ENCODE data around the gene B3GAT3.
"Not testable (repeated sequence)": the region's sequence is repeated elsewhere in the genome, so short reads cannot be mapped to it uniquely, and the experiment has no call there.

B3GAT3 gene

DNA sequence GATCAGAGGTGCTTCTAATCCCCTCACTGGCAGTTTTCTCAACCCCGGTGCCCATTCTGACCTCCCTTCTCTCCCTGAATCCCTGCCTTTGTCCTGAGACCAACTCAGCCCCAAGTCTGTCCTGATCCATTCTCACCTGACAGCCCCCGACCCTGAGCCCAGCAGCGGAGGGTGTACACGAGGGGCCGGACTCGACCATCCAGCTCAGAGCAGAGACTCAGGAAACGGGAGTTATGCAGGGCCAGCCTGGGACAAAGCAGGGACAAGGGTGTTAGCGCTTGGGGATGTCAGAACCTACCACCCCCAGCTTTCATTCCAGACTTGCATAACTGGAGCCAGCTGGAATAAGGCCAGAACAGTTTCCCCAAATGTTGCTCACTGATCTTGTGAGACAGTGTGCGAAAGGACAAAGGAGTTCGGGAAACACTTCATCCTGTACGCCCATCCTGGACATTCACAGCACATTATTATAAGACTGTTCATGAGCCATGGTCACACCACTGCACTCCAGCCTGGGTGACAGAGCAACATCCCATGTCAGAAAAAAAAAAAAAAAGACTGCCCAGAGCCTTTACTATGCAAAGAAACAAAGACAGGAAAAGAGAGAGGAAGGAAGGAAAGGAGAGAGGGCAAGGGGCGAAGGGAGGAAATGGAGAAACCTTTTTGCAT lies 44.6 kb downstream of the B3GAT3 start:
- no peak for DNase-seq (ENCODE audit: low spot score)

DNA sequence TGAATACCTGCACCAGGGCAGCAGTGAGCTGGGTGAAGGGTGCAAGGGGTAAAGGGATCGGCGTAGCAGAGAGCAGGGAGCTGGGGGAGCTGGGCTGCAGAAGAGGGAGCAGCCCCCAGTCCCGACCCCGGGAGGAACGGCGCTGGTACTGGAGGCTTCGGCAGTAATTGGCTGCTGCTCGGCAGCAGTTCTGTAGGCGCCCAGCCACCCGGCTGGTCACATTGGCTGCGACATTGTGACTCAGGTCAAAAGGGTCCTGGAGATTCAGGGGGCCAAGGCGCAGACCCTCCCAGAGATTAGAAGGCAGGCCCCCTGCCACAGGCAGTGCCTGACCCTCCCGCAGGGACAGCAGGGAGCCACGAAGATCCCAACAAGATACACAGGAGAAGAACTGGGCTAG lies 45.9 kb downstream of the B3GAT3 start:
- no peak for DNase-seq (ENCODE audit: low spot score)

DNA sequence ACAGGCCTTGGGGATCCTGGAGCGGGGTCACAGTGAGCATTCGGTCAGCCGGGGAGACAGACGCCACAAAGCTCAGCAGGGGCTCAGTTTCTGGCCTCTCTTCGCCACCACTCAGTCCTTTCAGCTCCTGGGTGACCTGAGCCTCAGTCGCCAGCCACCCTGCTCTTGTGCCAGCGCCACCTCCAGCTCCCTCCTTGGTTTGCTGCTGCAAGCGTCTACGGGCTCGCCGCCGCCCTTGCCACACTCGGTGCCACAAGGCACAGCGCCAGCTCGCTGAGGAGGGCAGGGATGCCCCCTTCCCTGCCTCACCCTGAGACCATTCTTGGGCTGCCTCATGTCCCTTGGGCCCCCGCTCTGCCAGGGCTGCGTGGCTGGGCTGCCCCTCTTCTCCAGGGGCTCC lies 46.6 kb downstream of the B3GAT3 start:
- DNase-seq (ENCODE audit: low spot score), result no peak

DNA sequence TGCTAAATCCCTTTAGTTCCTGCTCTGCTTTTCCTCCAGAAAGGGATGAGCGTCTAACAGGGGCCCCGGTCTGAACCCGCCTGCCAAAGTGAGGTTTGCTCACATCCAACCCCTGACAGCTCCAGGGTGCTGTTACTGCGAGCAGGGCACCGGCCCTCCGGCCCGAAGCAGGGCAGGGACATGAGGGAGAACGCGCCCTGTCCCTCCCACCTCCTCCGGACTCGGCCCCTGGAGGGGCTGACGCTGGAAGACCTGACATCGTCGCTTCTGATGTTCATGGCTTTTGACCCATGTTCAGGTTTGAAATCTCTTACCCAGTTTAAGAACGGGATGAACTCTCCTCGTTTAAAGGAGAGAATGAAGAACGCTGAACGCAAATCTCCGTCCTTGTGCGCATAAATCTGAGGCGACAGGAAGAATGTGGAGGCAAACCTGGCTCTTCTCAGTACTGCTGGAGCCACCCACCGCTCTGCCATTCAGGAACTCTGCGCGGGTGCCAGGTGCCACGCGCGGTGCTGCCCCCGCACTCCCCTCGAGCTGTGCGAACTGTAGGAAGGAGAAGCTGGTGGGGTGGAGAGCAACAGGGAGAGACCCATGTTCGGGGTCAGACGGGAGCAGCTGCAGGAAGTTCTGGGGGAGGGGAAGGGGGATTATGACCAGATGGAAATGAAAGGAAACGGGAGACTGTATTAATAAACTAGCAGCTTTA lies 47.3 kb downstream of the B3GAT3 start:
- peak; percentile 41 for DNase-seq (ENCODE audit: low spot score)

DNA sequence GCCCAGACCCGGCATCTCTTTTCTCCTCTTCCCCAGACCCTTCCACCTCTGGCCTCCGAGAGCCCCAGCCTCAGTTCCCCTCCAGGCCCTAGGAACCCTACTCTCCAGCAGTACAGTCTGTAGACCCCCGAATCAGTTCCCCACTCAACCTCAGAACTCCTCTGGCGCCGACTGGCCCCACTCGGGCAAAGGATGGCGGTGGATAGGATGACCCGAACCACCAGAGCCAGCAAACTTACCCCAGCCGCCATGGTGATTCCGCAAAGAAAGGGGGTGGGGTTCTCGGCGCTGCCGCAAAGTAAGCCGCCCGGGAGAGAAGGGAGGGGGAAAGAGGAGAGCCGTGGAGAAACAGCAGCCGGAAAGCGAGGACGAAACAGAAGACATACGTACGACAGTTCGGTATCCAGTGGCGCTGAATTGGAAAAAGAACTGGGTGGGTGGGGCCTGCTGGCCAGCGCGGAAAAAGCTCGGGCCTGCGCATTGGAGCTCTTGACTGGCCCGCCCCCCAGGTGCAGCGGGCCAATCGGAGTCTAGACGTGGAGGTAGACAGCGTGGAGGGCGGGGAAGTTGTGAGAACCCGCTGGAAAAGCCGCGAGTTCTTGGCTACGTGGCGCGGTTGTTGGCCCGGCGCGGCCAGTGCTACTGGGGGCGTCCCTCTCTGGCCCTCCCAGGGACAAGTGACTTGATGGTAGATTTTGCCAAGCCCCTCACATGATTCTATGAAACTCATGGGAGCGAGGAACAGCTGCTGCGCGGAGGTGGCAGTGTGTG lies 48.0 kb downstream of the B3GAT3 start, which contains the start of gene EEF1G:
TSS of gene EEF1G (minus strand) at position 300 of the 771 bp plus-strand sequence. CDS start at position 251, 49 bp downstream.
- peak; percentile 100 for DNase-seq (ENCODE audit: low spot score)

DNA sequence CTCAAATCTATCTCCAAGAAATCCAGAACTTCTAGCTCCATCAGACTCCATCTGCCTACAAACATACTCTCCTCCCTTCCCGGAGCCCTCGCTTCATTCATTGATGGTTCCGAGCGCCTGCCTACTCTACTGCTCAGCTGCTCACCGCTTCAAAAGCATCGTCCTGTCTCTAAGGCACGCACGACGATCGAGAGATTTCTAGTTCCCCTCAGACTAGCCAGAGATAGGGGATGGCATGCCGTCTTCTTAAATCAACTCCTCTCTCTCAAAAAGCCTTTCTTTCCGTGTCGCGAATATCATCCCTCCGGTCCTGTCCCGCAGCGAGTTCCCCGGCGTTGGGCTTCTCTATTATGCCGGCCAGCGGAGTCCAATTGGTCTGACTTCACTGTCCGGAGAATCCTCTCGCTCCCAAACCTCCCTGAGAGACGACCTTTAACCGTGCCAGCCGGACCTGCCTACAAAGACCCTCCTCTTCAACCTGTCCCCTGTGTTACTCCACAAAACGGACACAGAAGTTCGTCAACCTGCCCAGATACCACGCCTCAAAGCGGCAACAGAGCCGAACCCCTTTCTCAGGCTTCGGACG lies 48.7 kb downstream of the B3GAT3 start:
- peak; percentile 53 for DNase-seq (ENCODE audit: low spot score)

DNA sequence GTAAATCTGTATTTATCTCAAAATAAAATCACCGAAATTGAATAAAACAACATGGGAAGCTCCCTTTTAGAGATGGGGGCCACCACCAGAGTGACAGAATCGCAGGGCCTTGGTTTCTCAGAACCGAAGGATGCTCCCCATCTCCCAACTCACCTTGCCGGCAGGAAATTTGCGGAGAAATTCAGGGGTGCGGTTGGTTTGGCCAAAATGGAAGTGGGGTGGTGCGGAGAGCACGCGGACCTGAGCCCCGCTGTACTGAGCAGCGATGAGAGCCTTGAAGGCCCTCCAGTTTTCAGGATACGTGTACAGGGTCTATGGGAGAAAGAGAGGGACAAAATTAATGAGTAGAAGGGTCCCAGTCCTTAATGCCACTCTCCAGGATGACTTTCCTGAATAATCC lies 49.4 kb downstream of the B3GAT3 start:
- DNase-seq (ENCODE audit: low spot score), result no peak

DNA sequence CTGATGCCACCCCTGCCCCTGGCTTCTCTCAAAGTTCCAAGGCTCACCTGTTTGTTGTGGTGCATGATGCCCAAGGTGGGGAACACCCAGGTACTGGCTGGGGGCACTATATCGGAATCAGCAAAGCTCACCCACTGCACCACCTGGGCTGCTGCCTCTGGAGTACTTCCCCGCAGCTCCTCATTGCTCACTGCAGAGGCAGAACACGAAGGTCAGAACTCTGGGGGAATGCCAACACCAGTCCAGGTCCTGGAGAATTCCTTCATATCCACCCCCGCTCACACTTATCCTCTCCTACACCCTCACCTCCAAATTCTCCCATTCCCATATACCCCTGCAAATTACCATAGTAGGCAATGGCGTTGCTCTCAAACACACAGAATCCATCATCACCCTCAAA lies 50.3 kb downstream of the B3GAT3 start:
- DNase-seq (ENCODE audit: low spot score), result not testable (repeated sequence)

DNA sequence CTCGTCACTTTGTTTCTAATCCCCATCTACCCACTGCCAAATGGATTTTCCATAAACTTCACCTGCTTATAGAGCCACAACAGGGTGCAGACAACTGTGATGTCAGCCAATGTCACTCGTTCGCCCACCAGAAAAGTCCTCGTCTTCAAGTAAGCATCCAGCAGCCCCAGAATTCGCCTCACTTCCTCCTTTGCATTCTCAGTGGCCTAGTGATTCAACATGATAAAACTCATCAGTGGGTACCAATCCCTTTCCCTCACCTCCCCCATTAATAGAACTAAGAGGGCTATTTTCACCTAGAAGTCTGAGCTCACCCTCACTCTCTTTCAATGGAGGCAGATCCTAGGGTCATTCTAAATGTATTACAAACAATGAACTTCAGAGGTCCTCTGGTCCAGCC lies 50.9 kb downstream of the B3GAT3 start:
- DNase-seq (ENCODE audit: low spot score), result not testable (repeated sequence)

DNA sequence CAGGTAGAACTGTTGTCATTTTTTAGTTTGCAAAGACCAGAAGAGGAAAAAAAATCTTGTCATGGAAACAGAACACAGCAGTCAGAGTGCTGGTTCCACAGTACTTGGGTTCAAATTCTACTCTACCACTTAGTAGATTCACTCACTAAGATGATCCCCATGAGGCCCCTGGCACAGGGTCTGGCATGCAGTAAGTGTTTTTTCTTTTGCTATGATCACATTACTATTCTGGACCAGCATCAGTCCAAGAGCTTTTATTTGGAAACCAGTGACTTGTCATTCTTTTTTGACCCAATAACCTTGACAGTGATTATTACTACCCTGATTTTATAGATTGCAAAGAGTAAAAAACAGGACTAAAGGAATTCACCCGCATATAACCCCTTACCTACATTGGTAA lies 52.2 kb downstream of the B3GAT3 start:
- DNase-seq (ENCODE audit: low spot score), result no peak

DNA sequence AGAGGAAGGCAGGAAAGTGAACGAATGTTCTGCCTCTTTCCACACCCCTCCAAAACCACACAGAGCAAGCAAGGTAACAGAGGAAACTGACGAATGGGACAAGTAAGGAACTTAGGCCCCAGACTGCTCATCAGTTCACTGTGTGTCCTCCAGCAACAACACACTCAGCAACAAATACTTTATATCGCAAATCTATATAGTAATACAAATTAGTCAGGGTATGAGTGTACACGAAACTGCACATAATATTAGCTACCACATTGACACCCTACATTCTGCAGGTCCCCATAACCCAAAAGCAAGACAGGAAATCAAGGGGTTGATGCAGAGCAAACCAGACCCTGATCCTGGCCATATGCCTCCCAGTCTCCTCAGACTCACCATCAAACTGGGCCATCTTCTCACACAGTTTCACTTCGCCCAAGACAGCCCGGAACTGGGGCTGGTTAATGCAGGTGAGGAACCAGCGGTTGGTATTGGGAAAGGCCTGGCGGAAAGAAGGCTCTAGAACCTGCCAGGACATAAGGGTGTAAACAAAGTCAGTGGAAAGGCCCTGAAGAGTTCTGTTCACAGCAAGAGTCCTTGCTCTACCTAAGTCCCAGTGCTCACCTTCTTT lies 54.7 kb downstream of the B3GAT3 start:
- no peak for DNase-seq (ENCODE audit: low spot score)

DNA sequence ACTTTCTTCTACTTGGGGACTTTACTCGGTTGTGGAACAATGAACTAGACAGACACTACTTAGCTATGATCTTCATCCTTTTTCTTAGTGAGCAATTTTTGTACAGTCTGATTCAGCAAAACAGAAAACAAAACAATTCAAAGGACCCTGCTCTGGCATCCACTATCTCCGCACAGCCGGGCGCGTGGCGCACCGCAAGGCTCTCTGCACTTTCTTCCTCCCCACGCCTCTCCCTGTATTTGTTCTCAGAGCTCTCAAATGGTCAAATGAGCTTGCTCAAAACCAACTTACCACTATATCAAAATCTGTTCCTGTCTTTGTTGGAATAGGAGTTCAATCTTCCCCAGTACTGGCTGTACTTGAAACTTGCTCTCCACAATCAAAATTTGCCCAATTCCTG lies 55.5 kb downstream of the B3GAT3 start:
- no peak for DNase-seq (ENCODE audit: low spot score)

Data from NAMALWA (cell line).